Stimulated activated CD4-positive, alpha-beta T cell treated with anti-CD3 and anti-CD28 coated beads, Interleukin-15, amount 100 ng/mL, for 48 hours (primary cell): ENCODE data around the gene TFAP2C.
"Not testable (repeated sequence)": the region's sequence is repeated elsewhere in the genome, so short reads cannot be mapped to it uniquely, and the experiment has no call there.

Source experiments
- DNase-seq, 2 donors: peaks; one replicate each; pipeline ENCODE4 v3.0.0-alpha.2; 2020; ENCODE audit warnings: low read depth in 2 of 2

The TFAP2C gene

GRCh38 chr20:56616716-56617115, 12.4 kb upstream of the TFAP2C start:
- no peak for DNase-seq

- DNase-seq = no peak
These were observed 11.6 kb upstream of the TFAP2C start for GRCh38 chr20:56617489-56617888.

- no peak for DNase-seq
These were observed 7.4 kb upstream of the TFAP2C start for GRCh38 chr20:56621730-56622129.

- not testable (repeated sequence) for DNase-seq
These were observed 5.2 kb upstream of the TFAP2C start for GRCh38 chr20:56623930-56624329.

GRCh38 chr20:56624786-56625681, 4.1 kb upstream of the TFAP2C start:
- no peak for DNase-seq

GRCh38 chr20:56625837-56626236, 3.3 kb upstream of the TFAP2C start:
- no peak for DNase-seq

GRCh38 chr20:56626367-56627121, 2.6 kb upstream of the TFAP2C start:
- no peak for DNase-seq

- DNase-seq = no peak
These were observed 1.7 kb upstream of the TFAP2C start for GRCh38 chr20:56627122-56628014.

GRCh38 chr20:56628015-56628872, 862 bp upstream of the TFAP2C start:
- DNase-seq = no peak

GRCh38 chr20:56629464-56630085, 469 bp downstream of the TFAP2C start:
- DNase-seq = no peak

GRCh38 chr20:56630086-56630493, 984 bp downstream of the TFAP2C start:
- no peak for DNase-seq

GRCh38 chr20:56630506-56631317, 1.6 kb downstream of the TFAP2C start:
- DNase-seq = no peak

GRCh38 chr20:56631318-56631989, 2.3 kb downstream of the TFAP2C start:
- no peak for DNase-seq

GRCh38 chr20:56631990-56632327, 2.9 kb downstream of the TFAP2C start:
- DNase-seq = no peak

GRCh38 chr20:56634307-56634706, 5.2 kb downstream of the TFAP2C start:
- no peak for DNase-seq

GRCh38 chr20:56634735-56635385, 5.8 kb downstream of the TFAP2C start:
- DNase-seq = no peak

GRCh38 chr20:56636716-56637115, 7.6 kb downstream of the TFAP2C start:
- DNase-seq = no peak

- no peak for DNase-seq
These were observed 8.5 kb downstream of the TFAP2C start for GRCh38 chr20:56637576-56637975.

- DNase-seq = no peak
These were observed 17.5 kb downstream of the TFAP2C start for GRCh38 chr20:56646599-56646998.
